ENCODE measurements around the gene SPOCK1.

The SPOCK1 gene

DNA sequence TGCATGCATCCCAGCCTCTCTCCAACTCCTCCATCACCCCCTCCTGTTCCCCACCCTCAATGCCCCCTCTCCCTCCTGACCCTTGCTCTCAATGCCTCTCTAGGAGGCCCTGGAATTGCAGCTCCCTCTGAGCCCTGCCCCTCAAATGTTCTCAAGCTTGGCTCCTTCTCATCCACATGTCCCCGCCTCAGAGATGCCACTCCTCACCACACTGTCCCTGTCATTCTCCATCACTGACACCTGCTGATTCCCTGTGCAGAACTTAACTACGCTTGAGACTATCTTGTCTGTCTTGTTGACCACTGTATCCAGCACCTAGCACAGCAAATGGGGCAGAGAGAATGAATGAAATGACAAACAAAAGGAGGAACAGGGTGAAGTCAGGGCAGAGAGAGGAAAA is 314.4 kb downstream of the SPOCK1 start:
- no peak overlapping the region for H2AK5ac ChIP-seq (ENCODE audit: low read length, severe bottlenecking)

DNA sequence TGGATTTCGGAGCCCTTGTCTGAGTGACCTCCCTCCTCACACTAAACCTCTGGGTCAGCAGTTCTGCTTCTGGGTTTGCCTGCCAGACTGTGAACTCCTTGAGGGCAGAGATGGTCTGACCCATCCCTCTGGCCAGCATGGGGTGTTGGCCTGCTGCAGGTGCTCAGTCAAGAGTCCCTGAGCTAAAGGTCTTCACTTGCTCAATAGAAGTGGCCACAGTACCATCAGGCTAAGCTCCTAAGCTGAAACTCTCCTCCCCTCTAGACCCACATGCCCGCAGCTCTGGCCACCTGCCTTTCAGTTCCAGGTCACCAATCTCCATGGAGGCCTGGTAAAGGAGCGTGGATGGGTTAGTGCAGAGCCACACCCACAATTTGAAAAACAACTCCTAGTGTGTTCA is 316.6 kb downstream of the SPOCK1 start:
- peaks cover 0 to 4% of the 10 kb centered on the region in 2 experiments for H3K27me3 ChIP-seq (ENCODE audit: control insufficient read depth in 1 of 2, insufficient read depth in 1 of 2, low read length in 2 of 2)
- H3K4me1 ChIP-seq (ENCODE audit: control insufficient read depth, insufficient read depth, low read depth, low read length) = no peaks in the 10 kb centered on the region
- H3K4ac ChIP-seq (ENCODE audit: low read depth in 1 of 2, low read length in 2 of 2) = no peak overlapping the region
- no peaks in the 10 kb centered on the region for H3K9me3 ChIP-seq (ENCODE audit: control insufficient read depth, low read length)
- H3K27ac ChIP-seq (ENCODE audit: low read length, poor library complexity, severe bottlenecking) = no peak overlapping the region
- no peaks in the 10 kb centered on the region for H3K79me1 ChIP-seq (replicated peaks; ENCODE audit: low read length, poor library complexity, severe bottlenecking)
- no peak overlapping the region for H2AK5ac ChIP-seq (ENCODE audit: low read length, severe bottlenecking)
- H3K4me2 ChIP-seq (ENCODE audit: low read length, poor library complexity, severe bottlenecking) = no peak overlapping the region
- H2AFZ ChIP-seq (ENCODE audit: low read depth, low read length) = no peak overlapping the region
- no peak overlapping the region for H3K9ac ChIP-seq (ENCODE audit: low read length)
- H3K4me3 ChIP-seq (ENCODE audit: insufficient read depth in 1 of 2, low read depth in 1 of 2, low read length in 2 of 2) = no peak overlapping the region
- H2BK120ac ChIP-seq (ENCODE audit: low read depth, low read length) = no peak overlapping the region
- no peaks in the 10 kb centered on the region for H3K36me3 ChIP-seq (ENCODE audit: control insufficient read depth in 1 of 2, insufficient read depth in 2 of 2, low read depth in 1 of 2, low read length in 2 of 2)
- no peak overlapping the region for H4K91ac ChIP-seq (ENCODE audit: low read length)
- H3K14ac ChIP-seq (ENCODE audit: low read length in 2 of 2) = no peak overlapping the region
- WGBS = 75% methylated on average over 3 of the region's 3 CpGs
- no peak overlapping the region for H3K23ac ChIP-seq (ENCODE audit: low read length in 2 of 2)
- H4K8ac ChIP-seq (ENCODE audit: low read length) = no peak overlapping the region
- H2BK15ac ChIP-seq (ENCODE audit: low read depth, poor library complexity, severe bottlenecking) = no peak overlapping the region
- DNase-seq = no peak
- no peak overlapping the region for H2BK12ac ChIP-seq (ENCODE audit: low read length in 2 of 2)
- H2BK5ac ChIP-seq (ENCODE audit: low read depth, low read length, poor library complexity, severe bottlenecking) = no peak overlapping the region
- no peak overlapping the region for H3K18ac ChIP-seq (ENCODE audit: low read depth in 1 of 2, low read length in 2 of 2)

More for the DNA sequence above, 314.4 kb downstream of the SPOCK1 start:
- no peak overlapping the region for H3K4me2 ChIP-seq (ENCODE audit: low read length, poor library complexity, severe bottlenecking)
- no peaks in the 10 kb centered on the region for H3K27me3 ChIP-seq (ENCODE audit: control insufficient read depth in 1 of 2, insufficient read depth in 1 of 2, low read length in 2 of 2)
- no peaks in the 10 kb centered on the region for H3K36me3 ChIP-seq (ENCODE audit: control insufficient read depth in 1 of 2, insufficient read depth in 2 of 2, low read depth in 1 of 2, low read length in 2 of 2)
- H2BK5ac ChIP-seq (ENCODE audit: low read depth, low read length, poor library complexity, severe bottlenecking) = no peak overlapping the region
- no peak overlapping the region for H4K8ac ChIP-seq (ENCODE audit: low read length)
- no peak overlapping the region for H3K27ac ChIP-seq (ENCODE audit: low read length, poor library complexity, severe bottlenecking)
- H3K9ac ChIP-seq (ENCODE audit: low read length) = no peak overlapping the region
- H3K18ac ChIP-seq (ENCODE audit: low read depth in 1 of 2, low read length in 2 of 2) = no peak overlapping the region
- H3K23ac ChIP-seq (ENCODE audit: low read length in 2 of 2) = no peak overlapping the region
- H3K4ac ChIP-seq (ENCODE audit: low read depth in 1 of 2, low read length in 2 of 2) = no peak overlapping the region
- H3K9me3 ChIP-seq (ENCODE audit: control insufficient read depth, low read length) = no peaks in the 10 kb centered on the region
- H3K79me1 ChIP-seq (replicated peaks; ENCODE audit: low read length, poor library complexity, severe bottlenecking) = no peaks in the 10 kb centered on the region
- no peak overlapping the region for H3K4me3 ChIP-seq (ENCODE audit: insufficient read depth in 1 of 2, low read depth in 1 of 2, low read length in 2 of 2)
- no peaks in the 10 kb centered on the region for H3K4me1 ChIP-seq (ENCODE audit: control insufficient read depth, insufficient read depth, low read depth, low read length)
- no peak overlapping the region for H4K91ac ChIP-seq (ENCODE audit: low read length)
- 75% methylated on average over 2 of the region's 2 CpGs for WGBS
- no peak for DNase-seq
- no peak overlapping the region for H2AFZ ChIP-seq (ENCODE audit: low read depth, low read length)
- no peak overlapping the region for H2BK15ac ChIP-seq (ENCODE audit: low read depth, poor library complexity, severe bottlenecking)
- H2BK120ac ChIP-seq (ENCODE audit: low read depth, low read length) = no peak overlapping the region
- no peak overlapping the region for H2BK12ac ChIP-seq (ENCODE audit: low read length in 2 of 2)
- H3K14ac ChIP-seq (ENCODE audit: low read length in 2 of 2) = no peak overlapping the region

DNA sequence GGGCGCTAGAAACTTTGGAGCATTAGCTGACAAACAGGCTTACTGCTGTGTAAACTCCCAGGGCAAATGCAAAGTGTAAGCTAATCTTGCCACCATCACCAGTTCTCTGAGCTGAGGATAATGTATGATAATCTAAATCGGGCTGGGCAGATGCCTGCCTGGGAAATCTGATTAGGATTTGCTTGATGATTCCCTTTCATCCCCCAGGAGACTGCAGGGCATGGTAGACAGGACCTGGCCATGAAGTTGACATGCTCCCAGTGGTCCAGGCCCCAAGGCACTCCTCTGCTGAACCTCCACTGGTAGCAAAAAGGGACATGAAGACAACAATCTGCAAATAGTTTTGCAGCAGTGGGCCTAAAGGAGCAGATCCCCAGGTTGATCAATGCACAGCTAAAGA is 317.5 kb downstream of the SPOCK1 start:
- Histone ChIP-seq H2BK5ac (ENCODE audit: low read depth, low read length, poor library complexity, severe bottlenecking) (no peak overlapping the region), H3K27me3 (ENCODE audit: control insufficient read depth in 1 of 2, insufficient read depth in 1 of 2, low read length in 2 of 2) (peaks cover 0 to 4% of the 10 kb centered on the region in 2 experiments), H2AK5ac (ENCODE audit: low read length, severe bottlenecking) (no peak overlapping the region), H2BK15ac (ENCODE audit: low read depth, poor library complexity, severe bottlenecking) (no peak overlapping the region), H4K8ac (ENCODE audit: low read length) (no peak overlapping the region), H3K14ac (ENCODE audit: low read length in 2 of 2) (no peak overlapping the region), H3K36me3 (ENCODE audit: control insufficient read depth in 1 of 2, insufficient read depth in 2 of 2, low read depth in 1 of 2, low read length in 2 of 2) (no peaks in the 10 kb centered on the region), H3K4me3 (ENCODE audit: insufficient read depth in 1 of 2, low read depth in 1 of 2, low read length in 2 of 2) (no peak overlapping the region), H3K9ac (ENCODE audit: low read length) (no peak overlapping the region), H2BK120ac (ENCODE audit: low read depth, low read length) (no peak overlapping the region), H2AFZ (ENCODE audit: low read depth, low read length) (no peak overlapping the region), H3K27ac (ENCODE audit: low read length, poor library complexity, severe bottlenecking) (no peak overlapping the region), H3K79me1 (replicated peaks; ENCODE audit: low read length, poor library complexity, severe bottlenecking) (no peaks in the 10 kb centered on the region), H3K4me2 (ENCODE audit: low read length, poor library complexity, severe bottlenecking) (no peak overlapping the region), H2BK12ac (ENCODE audit: low read length in 2 of 2) (no peak overlapping the region), H3K9me3 (ENCODE audit: control insufficient read depth, low read length) (no peaks in the 10 kb centered on the region), H3K18ac (ENCODE audit: low read depth in 1 of 2, low read length in 2 of 2) (no peak overlapping the region), H4K91ac (ENCODE audit: low read length) (no peak overlapping the region), H3K4ac (ENCODE audit: low read depth in 1 of 2, low read length in 2 of 2) (no peak overlapping the region), H3K4me1 (ENCODE audit: control insufficient read depth, insufficient read depth, low read depth, low read length) (no peaks in the 10 kb centered on the region), H3K23ac (ENCODE audit: low read length in 2 of 2) (no peak overlapping the region)
- no peak for DNase-seq
- 39% methylated on average over 2 of the region's 2 CpGs for WGBS

DNA sequence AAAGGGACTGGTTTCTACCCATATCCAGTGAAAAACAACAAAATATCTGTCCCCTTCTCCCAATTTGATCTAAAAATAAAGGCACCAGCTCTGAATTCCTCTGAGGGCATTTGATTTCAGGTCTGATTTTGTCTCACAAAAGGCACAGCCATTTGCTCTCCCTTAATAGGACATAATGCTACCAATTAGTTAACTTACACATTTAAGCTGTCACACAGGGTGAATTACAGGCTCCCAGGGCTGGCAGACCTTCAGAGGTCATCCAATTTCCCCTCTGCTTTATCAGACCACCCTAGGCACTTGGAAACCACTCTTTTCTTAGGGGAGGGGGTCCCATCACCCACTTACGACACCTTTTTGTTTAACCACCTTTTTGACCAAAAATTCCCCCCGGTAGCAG is 319.9 kb downstream of the SPOCK1 start:
- H3K79me1 ChIP-seq (replicated peaks; ENCODE audit: low read length, poor library complexity, severe bottlenecking) = no peaks in the 10 kb centered on the region
- no peak overlapping the region for H3K4ac ChIP-seq (ENCODE audit: low read depth in 1 of 2, low read length in 2 of 2)
- no peak overlapping the region for H2BK12ac ChIP-seq (ENCODE audit: low read length in 2 of 2)
- no peak overlapping the region for H4K8ac ChIP-seq (ENCODE audit: low read length)
- WGBS = 88% methylated on average over 2 of the region's 2 CpGs
- no peak overlapping the region for H2AFZ ChIP-seq (ENCODE audit: low read depth, low read length)
- H2AK5ac ChIP-seq (ENCODE audit: low read length, severe bottlenecking) = no peak overlapping the region
- no peak overlapping the region for H3K27ac ChIP-seq (ENCODE audit: low read length, poor library complexity, severe bottlenecking)
- H3K9ac ChIP-seq (ENCODE audit: low read length) = no peak overlapping the region
- H2BK5ac ChIP-seq (ENCODE audit: low read depth, low read length, poor library complexity, severe bottlenecking) = no peak overlapping the region
- H4K91ac ChIP-seq (ENCODE audit: low read length) = no peak overlapping the region
- no peak for DNase-seq
- H2BK120ac ChIP-seq (ENCODE audit: low read depth, low read length) = no peak overlapping the region
- H3K9me3 ChIP-seq (ENCODE audit: control insufficient read depth, low read length) = no peaks in the 10 kb centered on the region
- no peak overlapping the region for H3K14ac ChIP-seq (ENCODE audit: low read length in 2 of 2)
- H2BK15ac ChIP-seq (ENCODE audit: low read depth, poor library complexity, severe bottlenecking) = no peak overlapping the region
- H3K4me3 ChIP-seq (ENCODE audit: insufficient read depth in 1 of 2, low read depth in 1 of 2, low read length in 2 of 2) = no peak overlapping the region
- H3K27me3 ChIP-seq (ENCODE audit: control insufficient read depth in 1 of 2, insufficient read depth in 1 of 2, low read length in 2 of 2) = peaks cover 0 to 4% of the 10 kb centered on the region in 2 experiments
- no peak overlapping the region for H3K23ac ChIP-seq (ENCODE audit: low read length in 2 of 2)
- no peak overlapping the region for H3K4me2 ChIP-seq (ENCODE audit: low read length, poor library complexity, severe bottlenecking)
- H3K18ac ChIP-seq (ENCODE audit: low read depth in 1 of 2, low read length in 2 of 2) = no peak overlapping the region
- no peaks in the 10 kb centered on the region for H3K36me3 ChIP-seq (ENCODE audit: control insufficient read depth in 1 of 2, insufficient read depth in 2 of 2, low read depth in 1 of 2, low read length in 2 of 2)
- no peaks in the 10 kb centered on the region for H3K4me1 ChIP-seq (ENCODE audit: control insufficient read depth, insufficient read depth, low read depth, low read length)
